ENCODE measurements around the gene EPB41L1. TPM values are rescaled to one million over a fixed set of nuclear protein-coding genes. Genes with fewer than 3 reads are reported as not detected.

Gene EPB41L1
- total RNA-seq, 1 experiment from 2014 or later, result 134 TPM

- CTCF ChIA-PET, result interaction anchor here (1.1 kb wide), 1 partner anchor 44 kb away, joined by 5 read pairs; no protein-coding TSS in a partner anchor
- no peaks in the 10 kb centered on the region for H3K36me3 ChIP-seq (ENCODE audit: low read depth)
- no TSS peak for BruUV-seq (replicated peaks)
Observed at GRCh38 chr20:36200451-36200850, 45.9 kb downstream of the EPB41L1 start.

DNA sequence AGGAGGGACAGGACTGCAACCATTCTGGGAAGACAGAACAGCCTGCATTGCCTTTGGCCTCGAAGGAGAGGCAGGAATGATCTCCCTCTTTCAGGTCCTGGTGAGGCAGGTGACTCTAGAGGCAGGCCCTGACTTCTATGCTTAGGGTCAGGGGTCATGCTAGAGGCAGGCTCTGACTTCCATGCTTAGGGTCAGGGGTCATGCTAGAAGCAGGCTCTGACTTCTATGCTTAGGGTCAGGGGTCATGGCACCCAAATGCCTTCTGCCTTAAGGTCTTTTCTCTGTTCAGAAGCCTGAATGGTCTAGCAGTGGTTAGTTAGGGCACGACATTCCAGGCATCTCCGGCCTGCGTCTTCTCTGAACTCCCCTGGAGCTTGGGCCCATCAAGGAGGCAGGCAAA lies 46.7 kb downstream of the EPB41L1 start:
- TF ChIP-seq, protein P1, sequence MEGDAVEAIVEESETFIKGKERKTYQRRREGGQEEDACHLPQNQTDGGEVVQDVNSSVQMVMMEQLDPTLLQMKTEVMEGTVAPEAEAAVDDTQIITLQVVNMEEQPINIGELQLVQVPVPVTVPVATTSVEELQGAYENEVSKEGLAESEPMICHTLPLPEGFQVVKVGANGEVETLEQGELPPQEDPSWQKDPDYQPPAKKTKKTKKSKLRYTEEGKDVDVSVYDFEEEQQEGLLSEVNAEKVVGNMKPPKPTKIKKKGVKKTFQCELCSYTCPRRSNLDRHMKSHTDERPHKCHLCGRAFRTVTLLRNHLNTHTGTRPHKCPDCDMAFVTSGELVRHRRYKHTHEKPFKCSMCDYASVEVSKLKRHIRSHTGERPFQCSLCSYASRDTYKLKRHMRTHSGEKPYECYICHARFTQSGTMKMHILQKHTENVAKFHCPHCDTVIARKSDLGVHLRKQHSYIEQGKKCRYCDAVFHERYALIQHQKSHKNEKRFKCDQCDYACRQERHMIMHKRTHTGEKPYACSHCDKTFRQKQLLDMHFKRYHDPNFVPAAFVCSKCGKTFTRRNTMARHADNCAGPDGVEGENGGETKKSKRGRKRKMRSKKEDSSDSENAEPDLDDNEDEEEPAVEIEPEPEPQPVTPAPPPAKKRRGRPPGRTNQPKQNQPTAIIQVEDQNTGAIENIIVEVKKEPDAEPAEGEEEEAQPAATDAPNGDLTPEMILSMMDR (conservative IDR thresholded peaks at IDR 0.05), result no peak
- no peak for TF ChIP-seq EZH2 (IDR thresholded peaks at IDR 0.05; ENCODE audit: low read depth)
- no TSS peak for BruUV-seq (replicated peaks)
- Histone ChIP-seq H3K36me3 (ENCODE audit: low read depth) (no peaks in the 10 kb centered on the region), H3K27ac (no peak overlapping the region), H3K9me3 (ENCODE audit: insufficient read depth, low read depth) (no peaks in the 10 kb centered on the region), H3K27me3 (ENCODE audit: insufficient read depth, low read depth) (no peaks in the 10 kb centered on the region), H3F3A (ENCODE audit: insufficient read depth, low read depth) (no peaks in the 10 kb centered on the region), H3K4me2 (no peak overlapping the region), H3K4me1 (replicated peaks; ENCODE audit: insufficient read depth) (no peaks in the 10 kb centered on the region), H3K79me2 (ENCODE audit: low read depth) (no peaks in the 10 kb centered on the region), H3K4me3 (no peak overlapping the region), H2AFZ (no peak overlapping the region), H3K9me2 (ENCODE audit: insufficient read depth) (no peaks in the 10 kb centered on the region), H4K20me1 (ENCODE audit: insufficient read depth) (no peaks in the 10 kb centered on the region)
- CTCF ChIA-PET, result interaction anchor here (0.9 to 1.7 kb wide), 2 partner anchors 198 to 246 kb away, joined by 3 to 6 read pairs; no protein-coding TSS in a partner anchor
- intact Hi-C loops (cut with micrococcal nuclease; ENCODE audit: unreplicated experiment), result no loop called here
- DNase-seq, result no peak
- POLR2A ChIA-PET (ENCODE audit: unreplicated experiment), result no interaction called here

More at GRCh38 chr20:36200451-36200850, 45.9 kb downstream of the EPB41L1 start:
- H3K79me2 ChIP-seq (ENCODE audit: low read depth), result no peaks in the 10 kb centered on the region
- H3K9me3 ChIP-seq (ENCODE audit: insufficient read depth, low read depth), result no peaks in the 10 kb centered on the region
- H2AFZ ChIP-seq, result no peak overlapping the region
- no peaks in the 10 kb centered on the region for H4K20me1 ChIP-seq (ENCODE audit: insufficient read depth)
- TF ChIP-seq, protein P1 (conservative IDR thresholded peaks at IDR 0.05), result no peak
- TF ChIP-seq EZH2 (IDR thresholded peaks at IDR 0.05; ENCODE audit: low read depth), result no peak
- intact Hi-C loops (cut with micrococcal nuclease; ENCODE audit: unreplicated experiment), result no loop called here
- H3K4me3 ChIP-seq, result no peak overlapping the region
- H3F3A ChIP-seq (ENCODE audit: insufficient read depth, low read depth), result no peaks in the 10 kb centered on the region
- H3K27ac ChIP-seq, result no peak overlapping the region
- no peak for DNase-seq
- H3K27me3 ChIP-seq (ENCODE audit: insufficient read depth, low read depth), result no peaks in the 10 kb centered on the region
- POLR2A ChIA-PET (ENCODE audit: unreplicated experiment), result no interaction called here
- no peak overlapping the region for H3K4me2 ChIP-seq
- H3K4me1 ChIP-seq (replicated peaks; ENCODE audit: insufficient read depth), result no peaks in the 10 kb centered on the region
- no peaks in the 10 kb centered on the region for H3K9me2 ChIP-seq (ENCODE audit: insufficient read depth)

DNA sequence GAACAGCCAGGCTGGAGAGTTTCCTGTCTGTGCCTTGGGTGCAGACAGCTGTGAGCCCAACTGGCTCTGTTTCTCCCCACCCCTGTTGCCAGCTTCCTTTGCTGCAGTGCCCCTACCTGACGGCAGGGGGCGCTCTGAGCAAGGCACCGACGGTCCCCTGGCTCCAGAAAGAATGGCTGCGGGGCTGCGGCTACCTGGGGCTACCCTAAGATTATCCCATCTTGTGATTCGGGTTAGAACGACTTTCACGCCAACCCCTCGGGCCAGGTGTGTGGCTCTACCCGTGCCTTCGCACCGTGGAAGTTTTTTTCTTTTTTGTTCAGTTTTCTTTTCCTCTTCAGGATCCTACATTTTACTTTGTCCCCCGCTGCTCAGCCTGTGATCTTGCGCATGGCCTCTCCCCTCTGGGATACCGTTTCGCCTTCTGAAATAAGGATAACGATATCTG lies 48.4 kb downstream of the EPB41L1 start:
- CTCF ChIA-PET, result interaction anchor here (0.6 to 1.7 kb wide), 14 partner anchors 10 to 721 kb away, joined by 3 to 17 read pairs (median 4); no protein-coding TSS in a partner anchor
- POLR2A ChIA-PET (ENCODE audit: unreplicated experiment), result no interaction called here
- no TSS peak for BruUV-seq (replicated peaks)

More for the DNA sequence above, 48.4 kb downstream of the EPB41L1 start:
- no peaks in the 10 kb centered on the region for H3F3A ChIP-seq (ENCODE audit: insufficient read depth, low read depth)
- H4K20me1 ChIP-seq (ENCODE audit: insufficient read depth), result no peaks in the 10 kb centered on the region
- peak in 1 of 2 experiments; percentile 66 for DNase-seq
- no peaks in the 10 kb centered on the region for H3K79me2 ChIP-seq (ENCODE audit: low read depth)
- TF ChIP-seq, protein P1 (conservative IDR thresholded peaks at IDR 0.05), result peak; percentile 96
- no peak for TF ChIP-seq EZH2 (IDR thresholded peaks at IDR 0.05; ENCODE audit: low read depth)
- H3K27ac ChIP-seq, result no peak overlapping the region
- H3K9me2 ChIP-seq (ENCODE audit: insufficient read depth), result no peaks in the 10 kb centered on the region
- intact Hi-C loops (cut with micrococcal nuclease; ENCODE audit: unreplicated experiment), result no loop called here
- H3K36me3 ChIP-seq (ENCODE audit: low read depth), result no peaks in the 10 kb centered on the region
- no peak overlapping the region for H2AFZ ChIP-seq
- no peak overlapping the region for H3K4me3 ChIP-seq
- H3K4me2 ChIP-seq, result no peak overlapping the region
- no peaks in the 10 kb centered on the region for H3K27me3 ChIP-seq (ENCODE audit: insufficient read depth, low read depth)
- no peaks in the 10 kb centered on the region for H3K9me3 ChIP-seq (ENCODE audit: insufficient read depth, low read depth)
- H3K4me1 ChIP-seq (replicated peaks; ENCODE audit: insufficient read depth), result no peaks in the 10 kb centered on the region
